DMS 273 treated with DMSO at 0.1 percent for 48 hours (cell line): ENCODE data around the gene MOB1B.
"Not testable (repeated sequence)": the region's sequence is repeated elsewhere in the genome, so short reads cannot be mapped to it uniquely, and the experiment has no call there.

Experiments
- DNase-seq: peaks from one replicate; lab custom pipeline; 2025; lab: John Stamatoyannopoulos, UW

MOB1B gene

GRCh38 chr4:70901984-70902576 is at the start of gene MOB1B:
MOB1B (plus strand) TSS chr4:70902369; CDS start chr4:70902537, 168 bp downstream.
- peak; percentile 53 for DNase-seq

DNA sequence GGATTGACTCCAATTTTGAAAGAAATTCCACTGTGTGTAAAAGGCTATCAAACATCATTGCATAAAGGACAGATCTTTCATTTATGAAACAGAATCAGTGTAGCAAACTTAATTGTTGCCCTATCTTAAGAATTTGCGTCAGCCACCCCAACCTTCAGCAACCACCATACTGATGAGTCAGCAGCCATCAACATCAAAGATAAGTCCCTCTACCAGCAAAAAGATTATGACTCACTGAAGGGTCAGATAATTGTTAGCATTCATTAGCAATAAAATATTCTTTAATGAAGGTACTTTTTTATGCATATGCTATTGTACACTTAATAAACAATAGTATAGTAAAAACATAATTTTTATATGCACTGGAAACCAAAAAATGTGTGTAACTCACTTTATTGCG is 46.7 kb upstream of the MOB1B start:
- no peak for DNase-seq

GRCh38 chr4:70858454-70858853 is 43.7 kb upstream of the MOB1B start:
- DNase-seq, result no peak

DNA sequence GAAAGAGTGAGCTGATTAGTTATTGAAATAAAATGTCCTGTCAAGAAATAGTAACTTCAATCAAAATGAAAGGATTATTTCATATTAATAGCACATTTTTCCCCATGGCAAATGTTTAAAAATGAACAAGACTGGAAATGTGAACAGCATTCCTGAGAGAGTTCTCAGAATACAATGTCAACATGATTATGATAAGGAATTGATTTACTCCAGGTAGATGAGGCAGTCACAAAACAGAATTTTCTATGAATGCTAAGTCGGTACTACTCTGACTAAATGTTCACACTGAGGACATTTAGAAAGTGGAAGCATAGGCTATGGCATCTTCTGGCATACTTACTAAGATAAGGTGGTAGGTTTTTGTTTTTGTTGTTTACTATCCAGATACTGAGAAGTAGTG is 43.1 kb upstream of the MOB1B start:
- DNase-seq, result no peak

DNA sequence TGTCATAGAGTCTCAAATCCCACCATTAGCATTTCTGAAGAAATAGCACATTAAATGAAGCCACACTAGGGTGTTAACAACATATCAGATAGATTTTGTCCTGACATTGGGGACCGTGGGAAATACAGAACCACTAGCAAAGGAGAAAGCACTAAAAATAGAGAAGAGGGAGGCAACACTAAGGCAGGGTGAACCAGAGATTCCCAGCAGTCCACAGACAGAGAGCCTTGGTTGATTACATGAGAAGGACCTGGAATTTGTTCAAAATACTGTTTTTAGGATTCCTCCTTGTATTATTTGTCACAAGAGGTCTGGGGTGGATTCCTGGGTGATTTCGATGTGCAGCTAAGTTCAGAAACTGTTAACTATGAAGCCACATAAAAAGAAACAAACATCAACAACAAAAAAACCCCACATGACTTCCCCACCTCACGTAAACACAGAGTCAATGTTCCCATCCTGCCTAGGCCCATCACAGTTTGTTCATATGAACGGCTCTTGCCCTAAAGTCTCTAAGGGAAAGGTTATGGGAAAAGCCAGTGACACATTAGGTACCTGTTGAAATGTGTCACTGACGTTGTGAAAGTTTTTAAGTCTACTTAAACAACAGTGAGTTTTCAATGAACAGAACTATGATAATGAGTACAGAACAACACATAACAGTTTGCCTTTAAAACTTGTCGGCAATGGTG is 38.9 kb upstream of the MOB1B start:
- DNase-seq, result no peak

GRCh38 chr4:70868778-70869177 is 33.4 kb upstream of the MOB1B start:
- DNase-seq, result no peak

DNA sequence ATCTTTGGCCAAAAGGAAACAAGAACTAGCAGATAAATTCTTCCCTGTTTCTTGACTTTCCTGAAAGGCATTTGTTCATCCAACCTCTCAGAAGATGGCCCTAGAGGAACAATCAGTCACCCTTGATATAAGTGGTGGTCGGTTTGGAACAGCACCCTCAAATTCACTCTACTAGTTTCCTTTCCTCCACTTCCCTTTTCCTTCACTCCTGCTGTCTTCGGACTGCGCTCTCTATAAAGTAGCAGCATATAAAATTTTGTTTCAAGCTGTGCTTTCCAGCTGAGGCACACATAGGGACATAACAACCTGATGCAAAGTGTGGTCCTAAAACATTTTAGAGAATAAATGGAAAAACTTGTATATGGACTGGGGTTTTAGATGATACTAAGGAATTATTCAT is 29.0 kb upstream of the MOB1B start:
- no peak for DNase-seq

- no peak for DNase-seq
Measured at GRCh38 chr4:70874268-70875156, 27.7 kb upstream of the MOB1B start.

GRCh38 chr4:70877556-70877955 is 24.6 kb upstream of the MOB1B start:
- DNase-seq, result no peak

GRCh38 chr4:70880739-70881138 is 21.4 kb upstream of the MOB1B start:
- DNase-seq, result no peak

- DNase-seq, result no peak
Measured at GRCh38 chr4:70885174-70885573, 17.0 kb upstream of the MOB1B start.

- DNase-seq, result no peak
Measured at GRCh38 chr4:70892086-70892769, 9.9 kb upstream of the MOB1B start.

DNA sequence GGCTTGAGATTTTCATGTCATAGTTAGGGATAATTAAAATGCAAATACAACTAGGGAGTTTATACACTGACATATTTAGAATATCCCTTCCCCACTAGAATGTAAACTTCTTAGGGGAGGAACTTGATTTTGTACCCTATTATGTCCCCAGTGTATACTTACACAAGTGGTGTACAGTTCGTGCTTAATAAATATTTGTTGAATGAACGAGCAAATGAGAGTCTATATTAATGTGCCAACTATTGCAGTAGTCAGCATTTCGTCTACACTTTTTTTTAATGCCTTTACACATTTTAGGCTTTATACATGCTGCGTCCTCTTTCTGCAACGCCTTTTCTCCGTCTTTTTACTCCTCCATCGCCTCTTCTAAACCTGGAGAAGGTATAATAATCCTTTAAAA is 8.4 kb upstream of the MOB1B start:
- DNase-seq, result no peak

- no peak for DNase-seq
Measured at GRCh38 chr4:70895405-70895804, 6.8 kb upstream of the MOB1B start.

GRCh38 chr4:70895811-70896491 is 6.2 kb upstream of the MOB1B start:
- no peak for DNase-seq

DNA sequence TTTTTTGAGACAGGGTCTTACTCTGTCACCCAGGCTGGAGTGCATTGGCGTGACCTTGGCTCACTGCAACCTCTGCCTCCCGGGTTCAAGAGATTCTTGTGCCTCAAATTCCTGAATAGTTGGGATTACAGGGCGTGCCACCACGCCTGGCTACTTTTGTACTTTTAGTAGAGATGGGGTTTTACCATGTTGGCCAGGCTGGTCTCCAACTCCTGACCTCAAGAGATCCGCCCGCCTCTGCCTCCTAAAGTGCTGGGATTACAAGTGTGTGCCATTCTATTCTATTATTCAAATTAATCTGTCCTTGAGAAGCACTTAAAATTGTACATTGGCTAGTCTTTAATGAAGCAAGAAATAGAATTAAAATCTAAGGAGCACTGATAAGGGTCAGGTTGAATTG is 3.6 kb upstream of the MOB1B start:
- DNase-seq, result not testable (repeated sequence)

DNA sequence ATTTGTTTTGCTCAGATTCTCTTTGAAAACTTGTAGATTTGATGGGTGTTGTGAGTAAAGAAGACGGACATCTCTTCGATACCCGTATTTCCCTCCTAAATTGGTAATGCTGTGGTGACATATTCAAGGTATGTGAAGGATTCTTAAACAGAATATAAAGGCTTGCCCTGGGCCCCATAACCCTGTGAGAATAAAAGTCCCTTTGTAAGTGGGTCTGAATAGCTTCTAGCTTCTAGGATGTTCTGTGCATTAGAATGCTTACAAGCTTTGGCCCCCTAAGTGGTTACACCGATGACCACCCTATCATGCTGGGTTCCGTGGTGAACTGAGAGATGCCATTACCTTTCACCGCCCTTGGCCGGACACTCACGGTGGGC is 574 bp upstream of the MOB1B start:
- DNase-seq, result no peak

DNA sequence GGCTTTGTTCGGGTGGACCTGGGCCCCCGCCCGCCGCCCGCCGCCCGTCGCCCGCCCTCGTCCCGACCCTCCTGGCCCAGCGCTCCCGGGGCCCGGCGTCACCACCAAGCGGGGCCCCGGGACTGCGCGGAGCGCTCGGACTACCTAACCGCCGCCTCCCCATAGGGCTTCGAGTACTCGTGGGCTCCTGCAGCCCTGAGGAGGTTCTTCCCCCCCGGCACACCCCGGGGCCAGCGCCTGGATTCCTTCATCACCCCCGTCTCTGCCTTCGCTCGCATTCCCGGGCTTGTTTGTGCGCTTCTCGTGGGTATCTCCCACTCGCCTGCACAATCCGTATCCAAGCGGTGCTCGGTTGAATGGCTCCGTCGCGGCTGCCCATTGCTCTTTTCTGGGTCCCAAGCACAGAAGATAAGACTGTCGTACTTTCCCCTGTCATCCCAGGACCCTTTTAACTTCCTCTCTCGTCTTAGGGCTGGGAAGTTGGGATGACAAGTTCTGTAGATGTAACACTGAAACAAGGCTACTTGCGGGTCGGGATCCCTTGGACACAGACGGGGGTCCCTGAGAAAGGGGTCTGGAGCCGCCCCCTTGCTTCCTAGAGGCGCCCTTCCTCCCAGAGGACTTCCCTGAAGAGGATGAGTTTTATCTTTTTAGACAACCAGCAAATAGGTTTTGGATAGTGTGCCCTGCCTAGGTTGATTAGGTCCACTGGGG is 565 bp downstream of the MOB1B start:
- DNase-seq, result no peak

- no peak for DNase-seq
Measured at GRCh38 chr4:70903291-70903603, 1.1 kb downstream of the MOB1B start.

DNA sequence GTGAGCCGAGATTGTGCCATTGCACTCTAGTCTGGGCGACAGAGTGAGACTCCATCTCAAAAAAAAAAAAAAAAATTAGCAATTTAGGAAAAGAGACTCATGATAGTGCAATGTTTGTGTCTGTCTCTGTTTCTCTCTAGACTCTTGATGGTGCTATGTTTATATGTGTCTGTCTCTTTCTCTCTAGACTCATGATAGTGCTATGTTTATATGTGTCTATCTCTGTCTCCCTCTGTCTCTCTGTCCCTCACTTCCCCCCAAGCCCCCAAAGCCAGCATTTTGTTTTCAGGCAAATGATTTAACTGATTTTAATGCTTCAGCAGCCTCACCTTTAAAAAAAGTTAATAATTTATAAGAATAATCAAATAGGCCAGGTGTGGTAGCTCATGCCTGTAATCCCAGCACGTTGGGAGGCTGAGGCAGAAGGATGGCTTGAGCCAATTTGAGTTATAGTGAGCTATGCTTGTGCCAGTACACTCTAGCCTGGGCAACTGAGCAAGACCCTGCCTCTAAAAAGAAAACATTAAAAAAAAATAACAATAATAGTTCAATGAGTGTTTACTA is 6.9 kb downstream of the MOB1B start:
- DNase-seq, result no peak

GRCh38 chr4:70914000-70914399 is 11.8 kb downstream of the MOB1B start:
- DNase-seq, result no peak
